ENCODE measurements around the gene MCCC1.

DNA sequence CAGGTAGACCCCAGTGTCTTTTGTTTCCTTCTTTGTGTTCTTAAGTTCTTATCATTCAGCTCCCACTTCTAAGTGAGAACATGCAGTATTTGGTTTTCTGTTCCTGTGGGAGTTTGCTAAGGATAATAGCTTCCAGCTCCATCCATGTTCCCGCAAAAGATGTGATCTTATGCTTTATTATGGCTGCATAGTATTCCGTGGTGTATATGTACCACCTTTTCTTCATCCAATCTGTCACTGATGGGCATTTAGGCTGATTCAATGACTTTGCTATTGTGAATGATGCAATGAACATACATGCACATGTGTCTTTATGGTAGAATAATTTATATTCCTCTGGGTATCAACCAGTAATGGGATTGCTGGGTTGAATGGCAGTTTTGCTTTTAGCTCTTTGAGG is 24.4 kb downstream of the MCCC1 start:
- TF ChIP-seq EZH2 (IDR thresholded peaks at IDR 0.05; ENCODE audit: insufficient read depth, poor library complexity, severe bottlenecking) (no peak), EZH2phosphoT487 (IDR thresholded peaks at IDR 0.05; ENCODE audit: insufficient read depth, low read depth) (no peak)
